NCI-H345 treated with DMSO at 0.1 percent for 48 hours (cell line): ENCODE data around the gene ITK.

ENCODE experiments used
- DNase-seq: peaks from one replicate; lab custom pipeline; 2025; ENCODE audit not compliant: unreplicated experiment; lab: John Stamatoyannopoulos, UW

The ITK gene

GRCh38 chr5:157180374-157181264, at the start of gene ITK:
Gene ITK (plus strand): TSS chr5:157180840. CDS start chr5:157180978, 138 bp downstream.
- no peak for DNase-seq

GRCh38 chr5:157130925-157131324, 49.7 kb upstream of the ITK start:
- no peak for DNase-seq

GRCh38 chr5:157132281-157132612, 48.4 kb upstream of the ITK start:
- no peak for DNase-seq

GRCh38 chr5:157137691-157138090, 42.9 kb upstream of the ITK start:
- no peak for DNase-seq

GRCh38 chr5:157142317-157143126, 38.1 kb upstream of the ITK start, which contains the start of gene MED7:
Gene MED7 (minus strand): TSS chr5:157142865. CDS start chr5:157139431, 3,434 bp downstream.
- peak; percentile 98 for DNase-seq

- peak; percentile 46 for DNase-seq
Measured at GRCh38 chr5:157143127-157143971, 37.3 kb upstream of the ITK start.

GRCh38 chr5:157148734-157149615, 31.7 kb upstream of the ITK start:
- peak; percentile 38 for DNase-seq

- DNase-seq: no peak
Measured at GRCh38 chr5:157150995-157151394, 29.6 kb upstream of the ITK start.

- DNase-seq: no peak
Measured at GRCh38 chr5:157155297-157155696, 25.3 kb upstream of the ITK start.

GRCh38 chr5:157157293-157157891, 23.2 kb upstream of the ITK start:
- DNase-seq: no peak

- DNase-seq: no peak
Measured at GRCh38 chr5:157159209-157159751, 21.4 kb upstream of the ITK start.

- no peak for DNase-seq
Measured at GRCh38 chr5:157160001-157160400, 20.6 kb upstream of the ITK start.

GRCh38 chr5:157161996-157162395, 18.6 kb upstream of the ITK start:
- DNase-seq: no peak

- no peak for DNase-seq
Measured at GRCh38 chr5:157162919-157163510, 17.6 kb upstream of the ITK start.

- no peak for DNase-seq
Measured at GRCh38 chr5:157164521-157164920, 16.1 kb upstream of the ITK start.

- no peak for DNase-seq
Measured at GRCh38 chr5:157165261-157165660, 15.4 kb upstream of the ITK start.

GRCh38 chr5:157165668-157166067, 15.0 kb upstream of the ITK start:
- no peak for DNase-seq

GRCh38 chr5:157166214-157167213, 14.1 kb upstream of the ITK start, which contains the start of gene GARIN3:
Gene GARIN3 (minus strand): TSS chr5:157166264. CDS start chr5:157166168, 96 bp downstream.
- no peak for DNase-seq
